Measurements from ENCODE around the gene PKHD1.
A peak's percentile ranks its signal among the peaks of the same experiment; 100 is the strongest.
"Not testable (repeated sequence)": the region's sequence is repeated elsewhere in the genome, so short reads cannot be mapped to it uniquely, and the experiment has no call there.

PKHD1 gene

GRCh38 chr6:51868591-51869355, 218.6 kb downstream of the PKHD1 start:
- no peak for TF ChIP-seq POLR2A (IDR thresholded peaks at IDR 0.05; ENCODE audit: low read length)
- no peak for DNase-seq

- no peak for TF ChIP-seq POLR2A (IDR thresholded peaks at IDR 0.05; ENCODE audit: low read length)
- no peak for TF ChIP-seq GATA1 (IDR thresholded peaks at IDR 0.05; ENCODE audit: low read depth, low read length)
- DNase-seq, result no peak
These were observed 220.5 kb downstream of the PKHD1 start for GRCh38 chr6:51866867-51867266.

- TF ChIP-seq POLR2A (IDR thresholded peaks at IDR 0.05; ENCODE audit: low read length), result no peak
- TF ChIP-seq GATA1 (IDR thresholded peaks at IDR 0.05; ENCODE audit: low read depth, low read length), result no peak
- no peak for DNase-seq
These were observed 221.4 kb downstream of the PKHD1 start for GRCh38 chr6:51865996-51866395.

- TF ChIP-seq POLR2A (IDR thresholded peaks at IDR 0.05; ENCODE audit: low read length) (no peak), GATA1 (IDR thresholded peaks at IDR 0.05; ENCODE audit: low read depth, low read length) (no peak)
- no peak for DNase-seq
These were observed 222.2 kb downstream of the PKHD1 start for GRCh38 chr6:51865176-51865575.

- no peak for TF ChIP-seq GATA1 (IDR thresholded peaks at IDR 0.05; ENCODE audit: low read depth, low read length)
- no peak for TF ChIP-seq POLR2A (IDR thresholded peaks at IDR 0.05; ENCODE audit: low read length)
- no peak for DNase-seq
These were observed 230.3 kb downstream of the PKHD1 start for GRCh38 chr6:51857134-51857533.

GRCh38 chr6:51856508-51856907, 230.9 kb downstream of the PKHD1 start:
- DNase-seq, result no peak
- TF ChIP-seq GATA1 (IDR thresholded peaks at IDR 0.05; ENCODE audit: low read depth, low read length) (no peak), POLR2A (IDR thresholded peaks at IDR 0.05; ENCODE audit: low read length) (no peak)

GRCh38 chr6:51855310-51856082, 231.9 kb downstream of the PKHD1 start:
- TF ChIP-seq GATA1 (IDR thresholded peaks at IDR 0.05; ENCODE audit: low read depth, low read length) (no peak), POLR2A (IDR thresholded peaks at IDR 0.05; ENCODE audit: low read length) (no peak)
- DNase-seq, result peak; percentile 53 to 71

- TF ChIP-seq POLR2A (IDR thresholded peaks at IDR 0.05; ENCODE audit: low read length), result no peak
- no peak for TF ChIP-seq GATA1 (IDR thresholded peaks at IDR 0.05; ENCODE audit: low read depth, low read length)
- no peak for DNase-seq
These were observed 232.5 kb downstream of the PKHD1 start for GRCh38 chr6:51854876-51855275.

GRCh38 chr6:51854347-51854746, 233.1 kb downstream of the PKHD1 start:
- DNase-seq, result no peak
- TF ChIP-seq POLR2A (IDR thresholded peaks at IDR 0.05; ENCODE audit: low read length) (no peak), GATA1 (IDR thresholded peaks at IDR 0.05; ENCODE audit: low read depth, low read length) (no peak)

- DNase-seq, result not testable (repeated sequence)
These were observed 234.3 kb downstream of the PKHD1 start for GRCh38 chr6:51853109-51853508.

- TF ChIP-seq POLR2A (IDR thresholded peaks at IDR 0.05; ENCODE audit: low read length) (no peak), GATA1 (IDR thresholded peaks at IDR 0.05; ENCODE audit: low read depth, low read length) (no peak)
- DNase-seq, result no peak
These were observed 240.9 kb downstream of the PKHD1 start for GRCh38 chr6:51846531-51846930.

GRCh38 chr6:51844336-51844735, 243.1 kb downstream of the PKHD1 start:
- TF ChIP-seq GATA1 (IDR thresholded peaks at IDR 0.05; ENCODE audit: low read depth, low read length), result no peak
- TF ChIP-seq POLR2A (IDR thresholded peaks at IDR 0.05; ENCODE audit: low read length), result no peak
- DNase-seq, result no peak

GRCh38 chr6:51843456-51844056, 243.9 kb downstream of the PKHD1 start:
- no peak for DNase-seq
- TF ChIP-seq GATA1 (IDR thresholded peaks at IDR 0.05; ENCODE audit: low read depth, low read length), result no peak
- no peak for TF ChIP-seq POLR2A (IDR thresholded peaks at IDR 0.05; ENCODE audit: low read length)

GRCh38 chr6:51842804-51843378, 244.5 kb downstream of the PKHD1 start:
- no peak for DNase-seq
- TF ChIP-seq GATA1 (IDR thresholded peaks at IDR 0.05; ENCODE audit: low read depth, low read length) (no peak), POLR2A (IDR thresholded peaks at IDR 0.05; ENCODE audit: low read length) (no peak)
